Vagina (tissue), 1 donor: ENCODE results near the gene VEZF1. TPM values are rescaled to one million over a fixed set of nuclear protein-coding genes. Genes with fewer than 3 reads are reported as not detected.

Experiments
- small RNA-seq: library from RNA; depleted of rRNA; stranded (forward); fragments of <200 nt; gene quantifications from one replicate; pipeline ENCODE3, GENCODE V24; 2016
- total RNA-seq: library from RNA; depleted of rRNA; stranded (reverse); fragments of >200 nt; gene quantifications from one replicate; pipeline ENCODE4 v1.2.3, GENCODE V29; 2016

VEZF1 gene
- total RNA-seq, 1 donor from 2014 or later = 86.2 TPM

Small RNA genes within 50 kb of the gene (small RNA-seq; reads per million reads assigned to genes)
- not detected for gene AC015813.4

Other genes starting within 250 kb of the VEZF1 start
- not detected for gene CCDC182, start 243.0 kb downstream of the VEZF1 start, total RNA-seq
- 6.9 TPM for gene MRPS23, start 138.2 kb downstream of the VEZF1 start, total RNA-seq
- 28.7 TPM for gene CUEDC1, start 32.8 kb downstream of the VEZF1 start, total RNA-seq
- gene SRSF1, start 19.0 kb upstream of the VEZF1 start, total RNA-seq = 155 TPM
- gene DYNLL2, start 95.2 kb upstream of the VEZF1 start, total RNA-seq = 16.9 TPM
- gene OR4D1, start 160.1 kb upstream of the VEZF1 start, total RNA-seq = not detected
- not detected for gene OR4D2, start 178.7 kb upstream of the VEZF1 start, total RNA-seq
- not detected for gene EPX, start 204.5 kb upstream of the VEZF1 start, total RNA-seq
- 13.0 TPM for gene MKS1, start 231.0 kb upstream of the VEZF1 start, total RNA-seq